Measurements from ENCODE around the gene SIK2. TPM values are rescaled to one million over a fixed set of nuclear protein-coding genes. Genes with fewer than 3 reads are reported as not detected.
"Not testable (repeated sequence)": the region's sequence is repeated elsewhere in the genome, so short reads cannot be mapped to it uniquely, and the experiment has no call there.

Gene SIK2
- total and polyA plus RNA-seq, 3 experiments from 2014 or later: 0.48 to 10.3 (median 8.8) TPM

DNA sequence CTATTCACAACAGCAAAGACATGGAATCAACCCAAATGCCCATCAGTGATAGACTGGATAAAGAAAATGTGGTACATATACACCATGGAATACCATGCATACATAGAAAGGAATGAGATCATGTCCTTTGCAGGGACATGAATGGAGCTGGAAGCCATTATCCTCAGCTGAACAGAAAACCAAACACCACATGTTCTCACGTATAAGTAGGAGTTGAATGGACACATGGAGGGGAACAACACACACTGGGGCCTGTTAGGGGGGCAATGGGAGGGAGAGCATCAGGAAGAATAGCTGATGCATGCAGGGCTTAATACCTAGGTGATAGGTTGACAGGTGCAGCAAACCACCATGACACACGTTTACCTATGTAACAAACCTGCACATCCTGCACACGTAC, 115.4 kb downstream of the SIK2 start:
- H3K4me1 Mint-ChIP-seq; H3K27me3 ChIP-seq (ENCODE audit: insufficient read depth, low read length, poor library complexity, severe bottlenecking); POLR2A ChIA-PET; H3K27ac ChIP-seq (ENCODE audit: low read depth, low read length); H3K27me3 Mint-ChIP-seq; H3K4me1 ChIP-seq (ENCODE audit: insufficient read depth, low read length); H3K9me3 Mint-ChIP-seq; H3K9me3 ChIP-seq (ENCODE audit: low read length); DNase-seq; H3K4me3 ChIP-seq (ENCODE audit: low read length); H3K4me3 Mint-ChIP-seq: not testable (repeated sequence)
- peaks cover 36% of the 10 kb centered on the region for H3K36me3 ChIP-seq (ENCODE audit: insufficient read depth, low read length)
- H3K36me3 Mint-ChIP-seq: peaks cover 0 to 83% (median 22%) of the 10 kb centered on the region in 3 donors
- CTCF ChIA-PET: interaction anchor here (1.5 kb wide), 1 partner anchor 26 kb away, joined by 3 read pairs; no protein-coding TSS in a partner anchor
- peak overlapping the region in 2 of 8 donors; percentile 17 to 88 for H3K27ac Mint-ChIP-seq

DNA sequence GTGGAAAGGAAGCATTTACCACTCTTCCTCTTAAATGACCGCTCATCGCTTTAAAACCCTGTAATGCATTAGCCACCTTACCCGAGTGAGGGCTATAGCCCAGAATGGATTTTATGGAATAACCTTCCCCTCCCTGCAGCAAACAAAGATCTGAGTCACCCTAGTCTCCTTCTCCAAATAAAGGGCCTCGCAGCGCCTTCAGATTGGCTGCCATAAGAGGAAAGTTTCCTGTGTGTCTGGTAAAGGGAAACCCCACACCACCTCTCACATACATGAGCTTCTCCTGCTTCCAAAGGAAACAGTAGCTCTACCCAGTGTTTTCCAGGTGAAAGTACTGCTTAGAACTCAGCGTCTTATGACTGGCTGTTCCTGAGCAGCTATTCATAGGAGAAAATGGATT, 116.2 kb downstream of the SIK2 start:
- Histone ChIP-seq H3K27ac (ENCODE audit: low read depth, low read length) (no peak overlapping the region), H3K27me3 (ENCODE audit: insufficient read depth, low read length, poor library complexity, severe bottlenecking) (no peaks in the 10 kb centered on the region), H3K4me1 (ENCODE audit: insufficient read depth, low read length) (no peaks in the 10 kb centered on the region), H3K36me3 (ENCODE audit: insufficient read depth, low read length) (peaks cover 36% of the 10 kb centered on the region), H3K9me3 (ENCODE audit: low read length) (no peaks in the 10 kb centered on the region), H3K4me3 (ENCODE audit: low read length) (no peak overlapping the region)
- Mint-ChIP-seq H3K9me3 (no peaks in the 10 kb centered on the region), H3K4me3 (no peak overlapping the region), H3K4me1 (peaks cover 0 to 7% (median 1%) of the 10 kb centered on the region in 3 donors), H3K27me3 (peaks cover 0 to 4% of the 10 kb centered on the region in 2 donors), H3K27ac (peak overlapping the region in 3 of 8 donors; percentile 9 to 83 (median 14)), H3K36me3 (peaks cover 0 to 85% (median 24%) of the 10 kb centered on the region in 3 donors)
- no peak for DNase-seq
- CTCF ChIA-PET: no interaction called here
- POLR2A ChIA-PET: no interaction called here

DNA sequence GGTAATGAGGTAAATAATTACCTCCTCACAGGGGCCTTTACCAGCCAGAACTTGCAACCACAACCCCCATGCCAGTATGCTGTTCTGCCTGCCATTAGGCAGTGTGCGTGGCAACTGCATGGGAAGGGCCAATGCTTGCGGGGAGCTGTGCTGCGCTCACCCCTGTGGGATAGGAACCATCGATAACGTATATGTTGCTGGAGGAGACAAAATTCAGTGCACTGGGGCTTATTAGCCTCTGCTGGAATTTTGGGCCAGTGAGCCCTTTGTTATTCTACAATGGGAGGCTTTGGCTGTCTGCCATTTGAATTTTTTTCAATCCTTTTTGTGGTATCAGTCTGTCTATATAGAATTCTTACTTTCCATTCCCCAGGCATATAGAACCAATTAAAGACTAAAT, 116.6 kb downstream of the SIK2 start:
- POLR2A ChIA-PET: no interaction called here
- H3K4me1 ChIP-seq (ENCODE audit: insufficient read depth, low read length): no peaks in the 10 kb centered on the region
- H3K36me3 Mint-ChIP-seq: peaks cover 0 to 87% (median 24%) of the 10 kb centered on the region in 3 donors

DNA sequence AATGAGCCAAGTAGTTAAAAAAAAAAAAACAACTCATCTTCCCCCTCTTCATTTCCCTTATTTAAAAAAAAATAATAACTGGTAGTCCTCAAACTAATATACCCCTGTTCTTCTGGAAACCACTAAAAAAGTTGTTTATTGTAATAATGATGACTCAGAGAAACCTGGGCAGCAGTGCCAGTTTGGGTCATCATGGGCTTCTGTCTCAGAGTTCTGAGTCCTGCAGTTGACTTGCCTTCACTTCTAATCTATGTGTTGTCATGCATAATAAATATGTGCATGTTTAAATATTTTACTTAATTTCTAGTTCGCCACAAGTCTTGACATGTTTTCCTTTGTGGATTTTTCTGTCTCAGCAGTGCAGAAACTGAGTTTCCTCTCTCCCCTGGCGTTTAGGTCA, 117.1 kb downstream of the SIK2 start:
- peaks cover 0 to 4% of the 10 kb centered on the region in 2 donors for H3K27me3 Mint-ChIP-seq

More for the DNA sequence above, 116.6 kb downstream of the SIK2 start:
- no peaks in the 10 kb centered on the region for H3K9me3 Mint-ChIP-seq
- DNase-seq: no peak
- H3K4me3 Mint-ChIP-seq: no peak overlapping the region
- Histone ChIP-seq H3K27ac (ENCODE audit: low read depth, low read length) (no peak overlapping the region), H3K9me3 (ENCODE audit: low read length) (no peaks in the 10 kb centered on the region), H3K4me3 (ENCODE audit: low read length) (no peak overlapping the region), H3K27me3 (ENCODE audit: insufficient read depth, low read length, poor library complexity, severe bottlenecking) (no peaks in the 10 kb centered on the region), H3K36me3 (ENCODE audit: insufficient read depth, low read length) (peaks cover 36% of the 10 kb centered on the region)
- CTCF ChIA-PET: no interaction called here
- H3K4me1 Mint-ChIP-seq: peaks cover 0 to 7% (median 1%) of the 10 kb centered on the region in 3 donors
- no peak overlapping the region for H3K27ac Mint-ChIP-seq
- peaks cover 0 to 4% of the 10 kb centered on the region in 2 donors for H3K27me3 Mint-ChIP-seq

DNA sequence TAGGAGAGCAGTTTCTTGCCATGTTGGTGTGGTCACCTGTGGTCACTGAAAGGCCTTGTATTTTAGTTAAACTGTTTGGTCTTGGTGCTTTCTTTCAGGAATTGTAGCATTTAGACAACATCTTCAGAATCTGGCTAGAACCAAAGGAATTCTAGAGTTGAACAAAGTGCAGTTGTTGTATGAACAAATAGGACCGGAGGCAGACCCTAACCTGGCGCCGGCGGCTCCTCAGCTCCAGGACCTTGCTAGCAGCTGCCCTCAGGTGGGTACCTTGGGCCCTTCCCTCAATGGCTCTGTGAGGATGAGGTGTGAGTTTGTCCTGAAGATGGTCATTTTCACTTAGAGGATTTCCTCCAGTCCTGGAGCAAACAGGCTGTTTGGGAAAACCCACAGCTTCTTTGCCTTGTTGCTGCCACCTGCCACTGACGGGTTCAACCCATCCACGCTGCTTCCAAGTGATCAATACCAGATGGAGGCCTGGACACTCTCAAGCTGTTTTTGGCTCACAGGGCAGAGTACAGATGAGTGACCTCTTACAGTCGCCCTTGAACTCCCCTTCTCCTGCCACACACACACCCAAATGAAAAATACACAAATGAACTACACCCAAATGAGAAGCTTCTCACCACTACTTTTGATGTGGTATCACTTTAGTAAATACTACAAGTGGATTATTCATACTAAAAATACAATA, 118.7 kb downstream of the SIK2 start:
- no peak for DNase-seq
- Mint-ChIP-seq H3K4me3 (no peak overlapping the region), H3K9me3 (no peaks in the 10 kb centered on the region), H3K36me3 (peaks cover 0 to 91% (median 17%) of the 10 kb centered on the region in 3 donors), H3K27me3 (no peaks in the 10 kb centered on the region), H3K4me1 (peaks cover 0 to 3% (median 1%) of the 10 kb centered on the region in 3 donors), H3K27ac (peak overlapping the region in 1 of 8 donors; percentile 43)
- CTCF ChIA-PET: no interaction called here
- Histone ChIP-seq H3K27me3 (ENCODE audit: insufficient read depth, low read length, poor library complexity, severe bottlenecking) (no peaks in the 10 kb centered on the region), H3K27ac (ENCODE audit: low read depth, low read length) (no peak overlapping the region), H3K9me3 (ENCODE audit: low read length) (no peaks in the 10 kb centered on the region), H3K36me3 (ENCODE audit: insufficient read depth, low read length) (peaks cover 36% of the 10 kb centered on the region), H3K4me3 (ENCODE audit: low read length) (no peak overlapping the region), H3K4me1 (ENCODE audit: insufficient read depth, low read length) (no peaks in the 10 kb centered on the region)
- POLR2A ChIA-PET: no interaction called here

More for the DNA sequence above, 117.1 kb downstream of the SIK2 start:
- H3K4me1 Mint-ChIP-seq: peaks cover 0 to 7% (median 1%) of the 10 kb centered on the region in 3 donors
- H3K36me3 ChIP-seq (ENCODE audit: insufficient read depth, low read length): peaks cover 36% of the 10 kb centered on the region
- H3K4me3 Mint-ChIP-seq: no peak overlapping the region
- H3K9me3 ChIP-seq (ENCODE audit: low read length): no peaks in the 10 kb centered on the region
- no peaks in the 10 kb centered on the region for H3K9me3 Mint-ChIP-seq
- peaks cover 0 to 87% (median 22%) of the 10 kb centered on the region in 3 donors for H3K36me3 Mint-ChIP-seq
- POLR2A ChIA-PET: no interaction called here
- H3K4me1 ChIP-seq (ENCODE audit: insufficient read depth, low read length): no peaks in the 10 kb centered on the region
- DNase-seq: no peak
- H3K27me3 ChIP-seq (ENCODE audit: insufficient read depth, low read length, poor library complexity, severe bottlenecking): no peaks in the 10 kb centered on the region
- H3K4me3 ChIP-seq (ENCODE audit: low read length): no peak overlapping the region
- CTCF ChIA-PET: no interaction called here
- H3K27ac Mint-ChIP-seq: peak overlapping the region in 3 of 8 donors; percentile 40 to 61 (median 55)
- no peak overlapping the region for H3K27ac ChIP-seq (ENCODE audit: low read depth, low read length)

DNA sequence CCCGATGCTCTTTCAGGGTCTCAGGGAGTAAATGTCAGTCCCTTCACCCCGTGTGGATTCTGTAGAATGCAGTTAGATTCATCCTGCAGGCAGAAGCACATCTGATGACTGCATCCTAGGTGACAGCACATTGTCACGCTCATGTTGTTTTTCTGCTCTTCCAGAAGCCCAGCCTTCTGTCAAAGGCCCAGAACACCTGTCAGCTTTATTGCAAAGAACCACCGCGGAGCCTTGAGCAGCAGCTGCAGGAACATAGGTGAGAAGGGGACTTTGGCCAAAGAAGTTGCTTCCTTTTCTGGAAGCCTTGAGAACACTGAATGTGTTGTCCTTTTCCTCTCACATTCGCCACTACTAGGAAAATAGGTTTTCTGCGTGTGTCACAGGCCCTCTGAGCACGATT, 120.3 kb downstream of the SIK2 start:
- no peaks in the 10 kb centered on the region for H3K4me1 Mint-ChIP-seq
- CTCF ChIA-PET: no interaction called here

DNA sequence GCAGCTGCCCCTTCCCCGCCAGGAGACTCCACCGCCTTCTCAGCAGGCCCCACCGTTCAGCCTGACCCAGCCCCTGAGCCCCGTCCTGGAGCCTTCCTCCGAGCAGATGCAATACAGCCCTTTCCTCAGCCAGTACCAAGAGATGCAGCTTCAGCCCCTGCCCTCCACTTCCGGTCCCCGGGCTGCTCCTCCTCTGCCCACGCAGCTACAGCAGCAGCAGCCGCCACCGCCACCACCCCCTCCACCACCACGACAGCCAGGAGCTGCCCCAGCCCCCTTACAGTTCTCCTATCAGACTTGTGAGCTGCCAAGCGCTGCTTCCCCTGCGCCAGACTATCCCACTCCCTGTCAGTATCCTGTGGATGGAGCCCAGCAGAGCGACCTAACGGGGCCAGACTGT, 121.3 kb downstream of the SIK2 start:
- ChIA-PET CTCF (no interaction called here), POLR2A (no interaction called here)
- no peaks in the 10 kb centered on the region for H3K27me3 Mint-ChIP-seq
- no peak overlapping the region for H3K4me3 Mint-ChIP-seq
- H3K27me3 ChIP-seq (ENCODE audit: insufficient read depth, low read length, poor library complexity, severe bottlenecking): no peaks in the 10 kb centered on the region
- peaks cover 33% of the 10 kb centered on the region for H3K36me3 ChIP-seq (ENCODE audit: insufficient read depth, low read length)
- no peaks in the 10 kb centered on the region for H3K9me3 ChIP-seq (ENCODE audit: low read length)
- H3K4me1 ChIP-seq (ENCODE audit: insufficient read depth, low read length): no peaks in the 10 kb centered on the region
- peaks cover 0 to 92% (median 17%) of the 10 kb centered on the region in 3 donors for H3K36me3 Mint-ChIP-seq
- H3K4me3 ChIP-seq (ENCODE audit: low read length): no peak overlapping the region
- peak overlapping the region in 1 of 8 donors; percentile 32 for H3K27ac Mint-ChIP-seq
- H3K27ac ChIP-seq (ENCODE audit: low read depth, low read length): no peak overlapping the region
- no peaks in the 10 kb centered on the region for H3K9me3 Mint-ChIP-seq
- DNase-seq: no peak
- H3K4me1 Mint-ChIP-seq: no peaks in the 10 kb centered on the region

More for the DNA sequence above, 120.3 kb downstream of the SIK2 start:
- Histone ChIP-seq H3K9me3 (ENCODE audit: low read length) (no peaks in the 10 kb centered on the region), H3K36me3 (ENCODE audit: insufficient read depth, low read length) (peaks cover 36% of the 10 kb centered on the region), H3K27me3 (ENCODE audit: insufficient read depth, low read length, poor library complexity, severe bottlenecking) (no peaks in the 10 kb centered on the region), H3K4me1 (ENCODE audit: insufficient read depth, low read length) (no peaks in the 10 kb centered on the region), H3K27ac (ENCODE audit: low read depth, low read length) (no peak overlapping the region), H3K4me3 (ENCODE audit: low read length) (no peak overlapping the region)
- POLR2A ChIA-PET: no interaction called here
- H3K9me3 Mint-ChIP-seq: no peaks in the 10 kb centered on the region
- peaks cover 0 to 97% (median 17%) of the 10 kb centered on the region in 3 donors for H3K36me3 Mint-ChIP-seq
- no peak for DNase-seq
- H3K27me3 Mint-ChIP-seq: no peaks in the 10 kb centered on the region
- H3K27ac Mint-ChIP-seq: peak overlapping the region in 2 of 8 donors; percentile 22 to 26
- no peak overlapping the region for H3K4me3 Mint-ChIP-seq

DNA sequence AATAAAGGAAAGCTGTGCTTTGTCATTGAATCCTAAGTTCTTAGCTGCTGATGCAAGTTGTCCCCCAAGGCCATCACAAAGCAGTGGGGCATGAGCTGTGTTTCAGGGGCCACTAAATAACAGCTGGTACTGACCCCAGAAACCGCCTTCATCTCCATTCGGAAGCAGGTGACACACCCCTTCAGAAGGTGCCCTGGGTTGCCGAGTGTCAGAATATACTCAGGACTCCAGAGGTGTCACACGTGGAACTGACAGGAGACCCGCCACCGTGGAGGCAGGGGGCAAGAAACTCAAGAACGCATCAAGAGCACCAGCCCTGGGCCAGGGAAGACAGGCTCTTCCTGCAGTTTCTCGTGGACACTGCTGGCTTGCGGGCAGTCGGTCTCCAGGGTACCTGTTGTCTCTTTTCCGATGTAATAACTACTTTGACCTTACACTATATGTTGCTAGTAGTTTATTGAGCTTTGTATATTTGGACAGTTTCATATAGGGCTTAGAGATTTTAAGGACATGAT, 122.4 kb downstream of the SIK2 start:
- H3K4me1 Mint-ChIP-seq: no peaks in the 10 kb centered on the region
- peak overlapping the region in 1 of 8 donors; percentile 10 for H3K27ac Mint-ChIP-seq
- Histone ChIP-seq H3K36me3 (ENCODE audit: insufficient read depth, low read length) (peaks cover 28% of the 10 kb centered on the region), H3K4me3 (ENCODE audit: low read length) (no peak overlapping the region), H3K27me3 (ENCODE audit: insufficient read depth, low read length, poor library complexity, severe bottlenecking) (no peaks in the 10 kb centered on the region), H3K4me1 (ENCODE audit: insufficient read depth, low read length) (no peaks in the 10 kb centered on the region), H3K9me3 (ENCODE audit: low read length) (no peaks in the 10 kb centered on the region), H3K27ac (ENCODE audit: low read depth, low read length) (no peak overlapping the region)
- no peaks in the 10 kb centered on the region for H3K27me3 Mint-ChIP-seq
- DNase-seq: no peak
- ChIA-PET CTCF (interaction anchor here (0.8 kb wide), 1 partner anchor 15 kb away, joined by 3 read pairs; no protein-coding TSS in a partner anchor), POLR2A (no interaction called here)
- H3K9me3 Mint-ChIP-seq: no peaks in the 10 kb centered on the region
- no peak overlapping the region for H3K4me3 Mint-ChIP-seq
- peaks cover 0 to 91% (median 13%) of the 10 kb centered on the region in 3 donors for H3K36me3 Mint-ChIP-seq
